DLD1 (cell line): Measurements from ENCODE around the gene CALN1.
"Not testable (repeated sequence)": the region's sequence is repeated elsewhere in the genome, so short reads cannot be mapped to it uniquely, and the experiment has no call there.

Source experiments
- in situ Hi-C: cut with HindIII; loops from 2 replicates; pipeline ENCODE4 v1.10.0; 2017; ENCODE audit warnings: low sequenced_read_pairs

CALN1 gene

DNA sequence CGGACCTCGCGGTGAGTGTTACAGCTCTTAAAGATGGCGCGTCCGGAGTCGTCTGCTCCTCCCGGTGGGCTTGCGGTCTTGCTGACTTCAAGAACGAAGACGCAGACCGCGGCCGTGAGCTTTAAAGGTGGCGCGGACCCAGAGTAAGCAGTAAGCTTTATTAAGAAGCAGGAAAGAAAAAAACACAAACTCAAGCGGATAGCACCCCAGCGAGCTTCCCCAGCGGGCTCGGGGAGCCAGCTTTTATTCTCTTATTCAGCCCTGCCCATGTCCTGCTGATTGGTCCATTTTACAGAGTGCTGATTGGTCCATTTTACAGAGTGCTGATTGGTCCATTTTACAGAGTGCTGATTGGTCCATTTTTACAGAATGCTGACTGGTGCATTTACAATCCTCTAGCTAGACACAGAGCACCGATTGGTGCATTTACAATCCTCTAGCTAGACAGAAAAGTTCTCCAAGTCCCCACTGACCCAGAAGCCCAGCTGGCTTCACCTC, at the start of gene CALN1:
Gene CALN1 (minus strand): TSS at position 218 of the 498 bp plus-strand sequence.
- in situ Hi-C loops, result not testable (repeated sequence)

DNA sequence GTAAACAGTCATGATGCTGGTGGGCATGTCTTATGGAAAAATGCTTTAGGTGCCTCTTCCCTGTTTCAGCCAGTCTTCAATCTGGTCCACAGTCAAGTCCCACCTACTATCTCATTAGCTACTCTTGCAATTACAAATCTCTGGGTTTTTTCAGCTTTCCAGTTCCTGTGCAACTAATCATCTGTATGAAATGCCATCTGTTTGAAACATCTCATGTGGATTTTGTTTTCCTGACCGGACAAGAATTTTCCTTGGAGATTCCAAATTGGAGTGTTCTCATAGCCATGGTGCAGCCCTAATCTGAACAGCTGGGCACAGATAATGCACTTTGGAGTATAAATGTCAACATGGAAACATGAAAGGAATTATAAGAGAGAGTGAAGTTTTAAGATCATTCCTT, 41.3 kb upstream of the CALN1 start:
- in situ Hi-C loops, result no loop called here

DNA sequence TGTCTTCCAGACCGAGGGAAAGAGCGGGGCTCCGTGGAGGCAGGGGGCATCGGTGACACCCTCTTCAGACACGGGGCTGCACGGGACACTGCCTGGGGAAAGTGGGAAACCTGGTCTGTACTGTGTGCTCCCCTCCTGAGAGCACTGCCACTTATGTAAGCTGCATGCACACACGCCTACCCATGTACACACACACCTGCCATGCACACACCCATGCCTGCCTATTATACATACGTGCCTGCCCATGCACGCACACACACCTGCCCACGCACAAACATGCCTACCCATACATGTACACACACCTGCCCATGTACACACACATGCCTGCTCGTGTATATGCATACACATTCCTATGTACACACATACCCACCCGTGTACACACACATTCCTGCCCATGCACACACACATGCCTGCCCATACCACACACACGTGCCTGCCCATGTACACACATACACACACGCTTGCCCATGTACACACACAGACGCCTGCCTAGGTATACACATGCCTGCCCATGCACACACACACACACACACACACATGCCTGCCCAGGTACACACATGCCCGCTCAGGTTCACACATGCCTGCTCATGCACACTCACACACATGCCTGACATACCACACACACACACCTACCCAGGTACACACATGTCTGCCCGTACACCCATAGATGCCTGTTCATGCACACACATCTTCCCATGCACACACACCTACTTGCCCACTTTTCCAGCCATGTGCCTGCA, 35.5 kb upstream of the CALN1 start:
- in situ Hi-C loops, result no loop called here

DNA sequence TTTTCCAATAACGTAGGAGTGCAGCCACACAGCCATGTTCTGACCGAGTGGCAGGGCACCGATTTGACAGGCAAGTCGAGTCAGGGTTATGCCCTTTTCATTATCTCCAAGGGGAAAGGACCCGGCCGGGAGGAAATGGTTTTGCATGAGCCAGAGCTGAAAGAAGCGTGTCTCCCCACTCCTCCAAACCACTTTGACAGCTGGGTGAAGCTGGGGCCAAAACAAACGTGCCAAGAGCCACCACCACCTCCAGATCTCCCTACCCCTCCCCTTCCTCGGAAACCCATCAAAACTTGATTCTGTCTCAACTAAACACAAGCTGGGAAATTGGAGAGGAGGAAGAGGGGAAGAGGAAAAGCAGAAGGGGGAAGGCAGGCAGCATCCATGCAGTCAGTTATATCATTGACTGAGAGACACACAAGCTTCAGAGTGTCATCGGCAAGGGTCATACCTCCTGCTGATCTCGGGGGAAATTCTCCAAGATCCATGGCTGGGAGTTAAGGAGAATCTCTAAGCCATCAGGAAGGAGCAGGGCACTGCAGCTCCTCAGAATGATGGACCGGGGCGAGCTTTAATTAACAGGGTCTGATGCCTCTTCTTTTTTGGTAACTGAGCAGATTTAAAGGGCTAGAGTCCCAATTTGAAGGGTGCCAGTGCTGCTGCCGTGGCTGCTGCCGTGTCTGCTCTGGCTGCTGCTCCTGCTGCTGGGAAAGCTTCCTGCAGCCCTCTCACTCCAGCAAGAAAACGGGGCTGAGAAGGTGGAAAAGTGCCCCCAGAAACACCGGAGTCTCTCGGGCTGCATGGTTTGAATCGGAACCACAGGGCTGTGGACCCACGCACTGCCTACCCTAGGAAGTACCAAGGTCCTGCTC, 34.7 kb upstream of the CALN1 start:
- in situ Hi-C loops, result no loop called here

DNA sequence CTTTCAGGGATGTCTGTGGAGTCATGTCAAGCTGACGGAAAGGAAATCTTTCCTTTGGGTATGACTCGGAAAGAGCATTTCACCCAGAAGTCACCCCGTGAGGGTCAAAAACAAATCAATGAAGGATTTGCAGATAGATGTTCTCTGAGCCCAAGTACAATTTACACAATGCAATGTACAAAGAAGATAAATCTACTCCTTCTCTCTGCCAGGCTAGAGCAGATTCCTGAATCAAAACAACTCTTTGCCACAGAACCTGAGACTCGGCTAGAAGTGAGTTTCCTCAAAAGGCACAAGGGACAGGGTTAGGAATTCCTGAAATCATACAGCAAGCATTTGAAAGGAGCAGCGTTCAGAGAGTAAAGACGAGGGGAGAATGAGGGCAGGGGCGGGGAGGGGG, 34.0 kb upstream of the CALN1 start:
- in situ Hi-C loops, result no loop called here

DNA sequence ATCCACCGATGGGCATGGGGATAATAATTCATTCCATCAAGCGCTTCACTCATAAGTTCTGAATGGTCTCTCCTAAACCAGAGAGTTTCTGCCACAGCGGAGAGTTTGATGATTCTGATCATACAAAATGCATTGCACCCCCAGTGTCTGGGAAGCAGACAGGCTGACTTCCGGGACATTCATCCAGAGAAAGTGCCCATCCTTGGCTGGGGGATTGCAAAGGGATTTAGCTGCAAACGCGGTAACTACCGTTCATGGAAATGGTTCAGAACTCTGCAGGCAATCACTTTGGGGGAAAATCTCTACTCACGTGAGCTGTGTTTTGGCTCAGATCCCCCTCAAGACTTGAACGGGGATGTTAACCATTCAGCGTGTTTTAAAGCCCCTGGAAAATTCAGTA, 33.4 kb upstream of the CALN1 start:
- in situ Hi-C loops, result no loop called here

DNA sequence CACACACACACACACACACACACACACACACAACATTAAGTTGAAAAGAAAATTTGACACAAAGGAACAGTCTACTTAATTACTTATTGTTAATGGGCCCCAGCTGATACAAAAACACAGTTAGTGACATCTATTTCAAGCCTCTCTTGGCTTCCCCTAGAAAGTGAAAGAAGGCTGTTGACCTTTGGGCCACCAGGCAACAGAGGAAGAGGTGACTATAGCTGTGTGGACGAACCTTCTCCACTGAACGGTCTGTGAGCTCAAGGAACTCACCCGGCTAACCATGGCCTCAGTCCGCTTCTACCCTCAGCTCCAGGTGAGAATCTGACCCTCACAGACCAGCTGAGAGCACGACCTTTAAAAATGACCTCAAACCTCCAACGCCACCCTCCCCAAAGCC, 32.9 kb upstream of the CALN1 start:
- in situ Hi-C loops, result no loop called here

DNA sequence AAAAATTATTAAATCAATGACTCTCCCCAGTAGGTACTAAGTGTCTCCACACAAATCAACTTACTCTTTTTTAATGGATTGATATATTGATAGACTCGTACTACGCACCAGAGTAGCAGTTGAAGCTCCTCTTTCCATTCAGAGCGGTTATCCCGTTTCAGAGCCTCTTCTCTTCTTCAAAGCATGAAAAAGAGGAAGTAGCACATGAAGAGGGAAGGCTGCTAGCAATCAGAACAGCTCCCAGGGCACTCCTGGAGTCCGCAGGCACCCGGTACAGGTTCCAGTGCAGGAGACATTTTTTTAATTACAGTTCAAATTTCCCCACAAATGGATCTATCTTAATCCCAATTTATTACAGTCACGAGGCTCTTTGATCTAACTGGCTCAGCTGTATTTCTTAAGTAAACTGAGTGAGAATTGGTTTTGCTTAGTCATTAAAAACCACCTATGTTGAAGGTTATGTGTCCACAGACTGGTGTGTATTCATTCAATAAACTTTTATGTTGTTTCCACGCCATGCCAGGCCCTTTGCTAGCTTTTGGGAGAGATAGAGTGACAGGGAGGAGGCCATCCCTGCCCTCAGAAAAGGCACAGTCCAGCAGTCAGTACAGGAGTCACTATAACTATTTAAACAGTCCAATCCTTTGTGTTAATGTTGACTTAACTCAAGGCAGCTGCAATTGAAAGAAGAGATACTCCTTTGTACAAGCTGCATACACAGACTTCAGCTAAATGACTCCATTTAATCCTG, 32.1 kb upstream of the CALN1 start:
- in situ Hi-C loops, result no loop called here

DNA sequence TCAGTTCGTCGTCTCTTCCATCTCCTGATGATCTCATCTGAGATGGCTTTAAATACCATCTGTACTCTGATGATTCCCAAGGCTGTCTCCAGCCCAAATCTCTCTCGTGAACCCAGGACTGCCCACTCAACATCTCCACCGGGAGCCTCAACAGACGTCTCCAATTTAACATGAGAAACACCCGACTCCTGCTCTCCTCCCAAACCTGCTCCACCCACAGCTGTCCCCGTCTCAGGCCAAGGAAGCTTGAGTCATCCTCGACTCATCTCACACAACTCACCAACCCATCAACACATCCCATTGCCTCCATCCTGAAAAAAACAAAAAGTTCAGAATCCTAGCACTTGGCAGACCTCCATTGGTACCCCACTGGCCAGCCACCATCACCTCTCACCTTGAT, 29.7 kb upstream of the CALN1 start:
- in situ Hi-C loops, result no loop called here

DNA sequence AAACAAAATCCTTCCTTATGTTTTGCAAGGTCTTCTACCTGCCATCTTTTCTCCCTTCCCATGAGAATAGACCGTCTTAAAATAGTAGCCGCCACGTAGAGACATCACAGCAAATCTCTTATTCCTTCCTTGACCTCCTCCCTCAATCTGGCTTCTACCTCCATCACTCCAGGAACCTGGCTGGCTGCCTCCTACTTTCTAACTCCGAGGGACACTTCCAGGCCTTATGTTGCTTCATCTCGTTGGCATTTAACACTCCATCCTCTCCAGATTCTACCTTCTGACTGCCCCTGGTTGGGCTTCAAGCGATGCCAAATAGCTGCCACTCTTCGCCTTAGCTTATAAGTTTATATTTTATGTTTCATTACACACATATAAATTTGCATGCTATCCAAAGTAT, 26.4 kb upstream of the CALN1 start:
- in situ Hi-C loops, result no loop called here

DNA sequence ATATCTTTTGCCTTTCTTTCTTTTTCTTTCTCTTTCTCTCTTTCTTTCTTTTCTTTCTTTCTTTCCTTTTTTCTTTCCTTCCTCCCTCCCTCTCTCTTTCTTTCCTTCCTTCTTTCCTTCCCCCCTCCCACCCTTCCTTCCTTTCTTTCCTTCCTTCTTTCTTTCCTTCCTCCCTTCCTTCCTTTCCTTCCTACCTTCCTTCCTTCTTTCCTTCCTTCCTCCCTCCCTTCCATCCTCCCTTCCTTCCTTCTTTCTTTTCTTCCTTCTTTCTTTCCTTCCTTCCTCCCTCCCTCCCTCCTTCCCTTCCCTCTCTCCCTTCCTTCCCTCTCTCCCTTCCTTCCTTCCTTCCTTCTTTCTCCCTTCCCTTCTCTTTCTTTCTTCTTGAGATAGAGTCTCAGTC, 25.5 kb upstream of the CALN1 start:
- in situ Hi-C loops, result no loop called here

DNA sequence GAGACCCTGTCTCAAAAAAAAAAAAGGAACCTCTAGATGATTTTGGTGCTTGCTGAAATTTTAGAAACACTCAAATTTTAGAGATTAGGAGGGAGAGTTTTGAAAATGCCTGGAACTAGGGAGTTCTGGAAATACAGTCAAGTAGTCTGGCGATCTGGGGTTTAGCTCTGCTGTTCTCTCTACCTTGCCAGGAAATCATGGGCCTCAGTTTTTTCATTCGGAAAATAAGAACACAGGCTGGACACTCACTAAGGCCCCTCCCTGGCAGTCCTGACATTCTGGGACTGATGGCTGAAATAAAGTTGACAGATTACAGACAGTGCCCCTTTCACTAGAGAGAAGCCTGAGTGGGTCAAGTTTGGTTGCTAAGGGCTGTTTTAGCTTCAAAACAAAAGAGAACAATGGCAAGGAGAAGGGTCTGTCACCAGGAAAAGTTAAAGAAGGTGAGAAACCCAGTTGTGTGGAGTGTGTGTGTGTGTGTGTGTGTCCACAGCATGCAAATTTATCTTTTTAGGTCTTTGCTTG, 25.0 kb upstream of the CALN1 start:
- in situ Hi-C loops, result no loop called here

DNA sequence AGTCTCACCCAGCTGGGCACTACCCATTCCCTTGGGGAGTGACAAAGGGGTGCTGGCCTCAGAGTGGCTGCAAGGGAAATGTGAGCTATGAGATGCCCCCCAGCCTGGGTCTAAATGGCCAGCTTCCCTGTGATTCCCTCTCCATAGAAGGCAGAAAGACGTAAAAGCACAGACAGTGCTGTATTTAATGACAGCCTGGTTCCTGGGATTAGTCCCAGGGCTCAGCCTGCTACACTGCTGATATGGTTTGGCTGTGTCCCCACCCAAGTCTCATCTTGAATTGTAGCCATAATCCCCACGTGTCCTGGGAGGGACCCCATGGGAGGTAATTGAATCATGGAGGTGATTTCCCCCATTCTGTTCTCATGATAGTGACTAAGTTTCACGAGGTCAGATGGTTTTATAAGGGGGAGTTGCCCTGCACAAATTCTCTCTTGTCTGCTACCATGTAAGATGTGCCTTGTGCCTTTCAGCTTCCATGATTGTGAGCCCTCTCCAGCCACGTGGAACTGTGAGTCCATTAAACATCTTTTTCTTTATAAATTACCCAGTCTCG, 23.9 kb upstream of the CALN1 start:
- in situ Hi-C loops, result no loop called here

DNA sequence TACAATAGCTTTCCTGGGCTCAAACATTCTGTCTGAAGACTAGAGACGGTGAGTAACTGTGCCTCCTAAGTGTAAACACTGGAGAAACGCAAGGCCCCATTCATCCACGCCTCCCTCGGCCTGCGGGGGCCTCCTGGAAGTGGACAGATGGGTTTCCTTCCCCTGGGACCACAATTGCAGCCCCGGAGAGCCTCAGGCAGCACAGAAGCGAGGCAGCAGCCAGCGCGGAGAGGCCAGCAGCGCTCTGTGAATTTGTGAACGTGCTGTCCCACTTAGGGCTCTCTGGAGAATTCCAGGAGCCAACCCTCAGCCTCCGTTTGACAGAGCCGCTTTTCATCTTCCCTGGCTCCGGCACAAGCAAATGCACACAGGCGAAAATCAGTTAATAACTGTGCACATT, 23.2 kb upstream of the CALN1 start:
- in situ Hi-C loops, result no loop called here

DNA sequence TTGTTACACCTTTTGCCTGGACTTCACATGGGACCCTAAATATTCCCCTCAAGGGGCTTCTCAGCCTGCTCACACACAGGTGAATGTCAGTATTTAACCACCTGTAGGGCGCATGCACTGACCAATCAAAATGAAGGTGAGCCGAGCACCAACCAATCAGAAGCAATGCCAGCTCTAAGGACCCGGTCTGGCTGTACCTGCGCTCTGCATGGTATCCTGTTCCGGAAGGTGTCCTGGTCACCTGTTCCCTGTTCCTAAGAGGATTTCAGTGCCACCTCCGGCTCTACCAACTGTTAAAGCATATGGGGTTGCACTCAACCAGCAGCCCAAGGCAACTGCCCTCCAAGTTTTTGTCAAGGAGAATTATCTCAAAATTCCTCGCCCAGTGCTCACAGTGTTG, 18.4 kb upstream of the CALN1 start:
- in situ Hi-C loops, result no loop called here

DNA sequence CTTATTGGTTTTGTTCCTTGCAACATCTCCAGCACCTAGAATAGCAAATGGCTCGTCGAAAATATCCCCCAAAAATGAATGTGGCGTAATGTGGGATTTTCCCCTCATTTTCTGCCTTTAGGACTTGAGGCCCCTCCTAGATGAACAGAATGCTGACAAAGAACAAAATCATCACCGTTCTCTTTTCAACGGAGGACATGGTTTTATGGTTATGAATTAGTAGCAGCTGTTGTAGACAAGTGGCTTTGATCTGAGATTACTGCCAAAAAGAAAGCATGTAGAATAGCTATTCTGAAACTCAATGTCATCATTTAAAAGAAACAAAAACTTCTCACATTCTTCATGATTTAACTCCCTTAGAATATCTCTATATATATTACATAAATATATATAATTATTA, 17.2 kb upstream of the CALN1 start:
- in situ Hi-C loops, result no loop called here

DNA sequence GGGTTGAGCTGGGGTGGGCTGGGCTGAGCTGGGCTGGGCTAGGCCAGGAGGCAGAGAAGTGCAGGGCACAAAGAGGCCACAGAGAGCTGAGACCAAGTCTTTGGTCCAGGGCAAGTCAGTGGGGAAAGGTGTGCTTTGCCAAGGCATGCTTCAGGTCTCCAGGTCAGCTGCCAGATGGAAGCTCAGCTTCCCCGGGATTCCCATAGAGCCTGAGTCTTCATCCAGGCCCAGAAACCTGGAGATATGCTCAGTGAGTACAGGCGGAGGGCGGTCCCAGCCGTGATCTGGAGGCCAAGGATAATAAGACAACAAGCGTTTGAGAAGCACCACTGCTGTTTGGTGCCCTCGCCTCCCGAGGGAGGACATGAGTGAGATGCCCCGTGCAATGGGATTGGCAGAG, 4.7 kb upstream of the CALN1 start:
- in situ Hi-C loops, result no loop called here

DNA sequence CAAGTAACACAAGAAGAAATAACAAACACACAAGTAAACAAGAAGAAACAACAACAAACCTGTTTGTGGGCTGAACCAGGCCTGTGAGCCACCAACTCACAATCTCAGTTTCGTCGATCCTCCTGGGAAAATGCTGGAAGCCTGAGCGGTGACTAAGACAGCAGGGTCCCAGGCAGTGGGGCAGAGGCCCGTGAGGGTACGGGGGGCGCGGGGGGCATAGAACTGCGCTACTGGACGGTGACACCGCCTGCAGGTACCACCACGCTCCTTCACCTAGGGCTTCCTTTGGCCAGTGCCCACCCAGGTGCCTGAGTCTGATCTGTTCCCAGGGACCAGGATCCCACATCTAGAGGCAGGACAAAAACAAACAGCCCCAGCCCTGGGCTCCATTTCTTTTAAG, 3.4 kb upstream of the CALN1 start:
- in situ Hi-C loops, result no loop called here

DNA sequence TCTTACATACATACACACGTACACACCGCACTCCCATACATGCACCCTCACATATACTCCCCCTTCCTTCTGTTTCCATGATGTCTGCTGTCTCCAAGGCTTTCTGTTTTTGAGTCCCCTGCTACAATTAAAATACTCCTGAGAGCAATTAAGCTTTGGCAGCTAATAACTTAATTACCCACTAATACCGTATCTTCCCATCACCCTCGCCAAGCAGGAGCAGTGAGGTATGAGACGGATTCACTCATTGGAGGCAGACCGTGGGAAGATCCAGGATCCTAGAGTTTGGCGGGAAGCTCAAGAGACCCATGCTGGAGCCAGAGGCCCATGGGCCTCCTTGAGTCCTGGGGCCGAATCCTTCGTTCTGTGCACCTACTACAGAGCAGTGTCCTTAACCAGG, 1.7 kb upstream of the CALN1 start:
- in situ Hi-C loops, result no loop called here

DNA sequence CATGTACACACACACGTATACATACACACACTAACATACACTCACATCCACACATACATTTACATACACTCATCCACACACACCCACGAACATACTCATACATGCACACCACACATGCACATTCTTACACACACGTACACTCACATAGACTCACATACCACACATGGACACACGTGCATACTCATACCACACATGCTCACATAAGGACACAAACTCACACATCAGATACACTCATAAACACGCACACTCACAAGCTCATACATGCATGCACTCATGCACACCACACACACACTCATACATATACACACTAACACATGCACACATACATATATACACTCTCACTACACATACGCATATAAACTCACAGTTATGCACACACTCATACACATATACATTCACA, 1.2 kb upstream of the CALN1 start:
- in situ Hi-C loops, result no loop called here

DNA sequence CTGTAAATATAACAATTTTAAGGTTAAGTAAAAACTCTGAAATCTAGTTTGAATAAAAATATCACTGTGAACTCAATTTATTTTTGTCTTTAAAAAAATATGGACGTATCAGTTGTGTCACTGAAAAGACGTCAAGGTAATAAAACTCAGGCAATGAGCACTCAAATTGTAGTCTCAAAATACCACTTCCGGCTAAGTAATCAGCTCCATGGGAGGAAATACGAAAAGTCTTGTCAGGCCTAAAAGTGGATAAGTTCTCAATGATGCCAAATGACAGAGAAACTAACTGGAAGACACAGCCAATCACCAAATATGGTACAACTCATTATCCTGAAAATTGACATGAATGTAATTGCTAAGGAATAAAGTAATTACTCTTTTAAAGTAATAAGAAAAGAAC, 719 bp downstream of the CALN1 start:
- in situ Hi-C loops, result no loop called here
